Peyer's patch (tissue), 4 donors: ENCODE results near the gene FRMD8.

Experiments used
- CTCF ChIP-seq, 6 experiments: fragments of 450-650 bp in 4 of 6; fragments of 200-600 bp in 2 of 6; sonication (generic) in 1 of 6; IDR thresholded peaks; one replicate each; pipeline ENCODE4 v1.5.1; 2017 to 2019; ENCODE audit warnings: antibody characterized with exemption in 6 of 6, mild to moderate bottlenecking in 3 of 6, moderate library complexity in 1 of 6
- POLR2A ChIP-seq, 2 donors: fragments of 450-650 bp; IDR thresholded peaks; one replicate each; pipeline ENCODE4 v1.5.1; 2017; ENCODE audit warnings: antibody characterized with exemption in 2 of 2, mild to moderate bottlenecking in 2 of 2, moderate library complexity in 2 of 2

- TF ChIP-seq POLR2A (IDR thresholded peaks at IDR 0.05) (no peak), CTCF (IDR thresholded peaks at IDR 0.05) (no peak)
Observed at GRCh38 chr11:65376138-65376713, 10.2 kb upstream of the FRMD8 start.
